Body of pancreas (tissue), 4 donors: ENCODE data around the gene LRRC41.

Experiments
- POLR2A ChIP-seq, 3 donors: fragments of 450-650 bp; IDR thresholded peaks; one replicate each; pipeline ENCODE4 v1.6.1; 2016; ENCODE audit warnings: antibody characterized with exemption in 3 of 3, mild to moderate bottlenecking in 2 of 3
- TF ChIP-seq, protein P1 (sequence below), 7 experiments: fragments of 450-650 bp in 4 of 7; fragments of 200-600 bp in 3 of 7; sonication (generic) in 3 of 7; IDR thresholded peaks; one replicate each; pipeline ENCODE4 v1.5.1; 2016 to 2019; ENCODE audit warnings: antibody characterized with exemption in 7 of 7

- no peak for TF ChIP-seq POLR2A (IDR thresholded peaks at IDR 0.05)
- TF ChIP-seq, protein P1, sequence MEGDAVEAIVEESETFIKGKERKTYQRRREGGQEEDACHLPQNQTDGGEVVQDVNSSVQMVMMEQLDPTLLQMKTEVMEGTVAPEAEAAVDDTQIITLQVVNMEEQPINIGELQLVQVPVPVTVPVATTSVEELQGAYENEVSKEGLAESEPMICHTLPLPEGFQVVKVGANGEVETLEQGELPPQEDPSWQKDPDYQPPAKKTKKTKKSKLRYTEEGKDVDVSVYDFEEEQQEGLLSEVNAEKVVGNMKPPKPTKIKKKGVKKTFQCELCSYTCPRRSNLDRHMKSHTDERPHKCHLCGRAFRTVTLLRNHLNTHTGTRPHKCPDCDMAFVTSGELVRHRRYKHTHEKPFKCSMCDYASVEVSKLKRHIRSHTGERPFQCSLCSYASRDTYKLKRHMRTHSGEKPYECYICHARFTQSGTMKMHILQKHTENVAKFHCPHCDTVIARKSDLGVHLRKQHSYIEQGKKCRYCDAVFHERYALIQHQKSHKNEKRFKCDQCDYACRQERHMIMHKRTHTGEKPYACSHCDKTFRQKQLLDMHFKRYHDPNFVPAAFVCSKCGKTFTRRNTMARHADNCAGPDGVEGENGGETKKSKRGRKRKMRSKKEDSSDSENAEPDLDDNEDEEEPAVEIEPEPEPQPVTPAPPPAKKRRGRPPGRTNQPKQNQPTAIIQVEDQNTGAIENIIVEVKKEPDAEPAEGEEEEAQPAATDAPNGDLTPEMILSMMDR (IDR thresholded peaks at IDR 0.05): no peak
These were observed 8.1 kb downstream of the LRRC41 start for GRCh38 chr1:46295306-46295705.
